ENCODE measurements around the gene RAB12.
"Not testable (repeated sequence)": the region's sequence is repeated elsewhere in the genome, so short reads cannot be mapped to it uniquely, and the experiment has no call there.

Gene RAB12

DNA sequence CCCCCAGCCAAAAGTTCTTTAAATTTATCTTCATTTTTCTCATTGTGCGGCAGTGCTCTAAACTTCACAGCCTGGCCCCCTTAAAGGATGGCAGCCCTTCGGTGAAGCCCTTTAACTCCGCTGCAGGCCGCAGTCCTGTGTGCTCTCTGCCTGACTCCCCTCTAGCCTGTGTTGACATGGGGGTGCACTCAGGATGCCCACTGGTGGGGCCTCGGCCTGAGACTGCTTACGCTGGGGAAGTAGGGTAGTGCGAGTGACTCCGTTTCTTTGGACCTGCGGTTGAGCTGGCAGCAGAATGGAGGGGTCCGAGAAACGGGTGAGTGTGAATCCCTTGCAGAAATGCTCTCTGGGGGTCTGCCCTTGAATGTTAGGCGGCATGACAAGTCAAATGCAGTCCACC is 5.6 kb downstream of the RAB12 start:
- no peak overlapping the region for H3K4me3 ChIP-seq (ENCODE audit: low read length)
- DNase-seq (ENCODE audit: low read depth): no peak
- no peak for TF ChIP-seq CTCF (conservative IDR thresholded peaks at IDR 0.05; ENCODE audit: low read depth, low read length)

GRCh38 chr18:8615397-8616027 is 6.3 kb downstream of the RAB12 start:
- H3K4me3 ChIP-seq (ENCODE audit: low read length): no peak overlapping the region
- TF ChIP-seq CTCF (conservative IDR thresholded peaks at IDR 0.05; ENCODE audit: low read depth, low read length): no peak
- peak; percentile 41 for DNase-seq (ENCODE audit: low read depth)

DNA sequence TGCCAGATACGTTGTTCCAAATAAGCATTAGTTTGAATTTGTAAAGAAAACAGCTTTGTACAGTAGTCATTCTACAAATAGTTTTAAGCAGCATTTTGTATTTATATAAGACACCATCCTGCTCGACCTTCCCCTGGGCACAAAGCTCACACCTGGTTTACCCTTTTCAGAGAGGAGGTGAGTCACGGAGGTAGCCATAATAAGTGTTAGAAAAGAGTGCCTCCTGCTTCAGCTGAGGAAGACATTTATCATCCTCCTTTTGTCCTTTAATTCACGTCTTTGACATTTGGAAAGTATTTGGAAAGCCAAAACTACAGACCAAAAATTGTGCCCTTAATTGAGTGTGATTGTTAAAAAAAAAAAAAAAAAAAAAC is 6.8 kb downstream of the RAB12 start:
- no peak overlapping the region for H3K4me3 ChIP-seq (ENCODE audit: low read length)
- no peak for DNase-seq (ENCODE audit: low read depth)
- TF ChIP-seq CTCF (conservative IDR thresholded peaks at IDR 0.05; ENCODE audit: low read depth, low read length): no peak

DNA sequence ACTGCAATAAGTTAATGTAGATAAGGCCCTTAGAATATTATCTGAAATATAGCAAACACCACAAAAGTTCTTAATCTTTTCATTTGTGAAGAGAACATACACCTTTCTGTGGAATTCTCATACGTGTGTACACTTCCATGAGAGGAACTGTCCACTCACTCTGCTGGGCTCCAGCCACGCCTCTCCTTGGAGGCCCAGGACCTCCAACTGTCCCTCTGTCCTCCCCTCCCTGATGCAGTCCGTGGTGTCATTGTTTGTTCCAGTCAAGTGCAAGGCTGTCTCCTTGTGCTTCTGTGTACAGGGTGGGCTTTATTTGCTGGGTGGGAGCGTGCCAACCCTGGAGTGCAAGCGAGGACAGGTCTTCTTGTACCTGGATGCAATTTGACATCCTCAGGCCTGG is 8.7 kb downstream of the RAB12 start:
- no peak overlapping the region for H3K4me3 ChIP-seq (ENCODE audit: low read length)
- no peak for DNase-seq (ENCODE audit: low read depth)
- no peak for TF ChIP-seq CTCF (conservative IDR thresholded peaks at IDR 0.05; ENCODE audit: low read depth, low read length)

DNA sequence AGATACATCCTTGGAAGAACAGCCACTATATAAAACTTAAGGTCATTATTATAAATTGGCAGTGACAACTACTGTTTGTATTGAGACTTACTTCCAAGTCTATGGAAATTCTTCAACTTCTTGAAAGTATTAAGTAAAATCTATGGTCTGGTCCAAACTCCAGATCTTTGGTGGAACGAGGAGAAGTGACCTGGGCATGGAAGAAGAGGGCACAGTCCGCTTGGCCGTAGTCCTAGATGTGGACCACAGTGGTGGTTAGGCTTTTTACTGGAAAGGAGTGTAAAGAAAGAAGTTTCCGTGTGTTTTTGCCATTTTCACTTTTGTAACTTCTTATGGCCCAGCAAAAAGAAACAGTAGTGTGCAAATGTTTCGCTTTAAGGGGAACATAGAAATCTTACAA is 9.8 kb downstream of the RAB12 start:
- no peak for DNase-seq (ENCODE audit: low read depth)
- no peak for TF ChIP-seq CTCF (conservative IDR thresholded peaks at IDR 0.05; ENCODE audit: low read depth, low read length)
- H3K4me3 ChIP-seq (ENCODE audit: low read length): no peak overlapping the region

- no peak for DNase-seq (ENCODE audit: low read depth)
- no peak for TF ChIP-seq CTCF (conservative IDR thresholded peaks at IDR 0.05; ENCODE audit: low read depth, low read length)
- H3K4me3 ChIP-seq (ENCODE audit: low read length): no peak overlapping the region
Measured at GRCh38 chr18:8619835-8620577, 10.8 kb downstream of the RAB12 start.

DNA sequence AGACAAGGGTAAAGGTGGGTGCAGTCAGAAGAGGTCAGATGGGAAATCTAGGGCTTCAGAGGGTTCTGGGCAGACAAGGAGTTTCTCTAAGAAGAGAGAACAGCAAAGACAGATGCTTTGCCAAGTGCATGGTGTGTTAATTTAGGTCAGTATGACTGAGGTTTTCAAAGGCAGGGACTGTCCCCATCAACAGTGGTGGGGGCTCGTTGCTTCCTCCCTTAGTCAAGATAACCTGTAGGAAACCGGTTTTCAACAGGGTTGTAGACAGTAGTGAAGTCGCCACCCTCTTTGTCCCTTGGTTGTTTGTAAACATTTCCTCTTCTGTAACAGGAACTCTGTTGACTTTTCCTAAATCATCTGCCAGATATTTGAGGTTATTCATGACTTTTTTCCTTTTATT is 11.6 kb downstream of the RAB12 start:
- TF ChIP-seq CTCF (conservative IDR thresholded peaks at IDR 0.05; ENCODE audit: low read depth, low read length): no peak
- no peak for DNase-seq (ENCODE audit: low read depth)
- H3K4me3 ChIP-seq (ENCODE audit: low read length): no peak overlapping the region

DNA sequence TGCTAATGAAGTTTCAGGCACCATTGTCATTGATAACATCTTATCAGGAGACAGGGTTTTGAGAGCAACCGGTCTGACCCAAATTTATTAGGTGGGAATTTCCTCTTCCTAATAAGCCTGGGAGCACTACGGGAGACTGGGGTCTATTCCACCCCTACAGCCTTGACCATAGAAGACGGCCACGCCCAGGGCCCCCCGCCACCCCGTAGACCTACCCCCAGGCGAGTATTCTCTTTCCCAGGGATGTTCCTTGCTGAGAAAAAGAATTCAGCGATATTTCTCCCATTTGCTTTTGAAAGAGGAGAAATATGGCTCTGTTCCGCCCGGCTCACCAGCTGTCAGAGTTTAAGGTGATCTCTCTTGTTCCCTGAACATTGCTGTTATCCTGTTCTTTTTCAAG is 13.4 kb downstream of the RAB12 start:
- not testable (repeated sequence) for H3K4me3 ChIP-seq (ENCODE audit: low read length)

More for the DNA sequence above, 13.4 kb downstream of the RAB12 start:
- DNase-seq (ENCODE audit: low read depth): not testable (repeated sequence)

All from retinal pigment epithelial cell (primary cell).